ENCODE measurements around the gene AMZ2.

AMZ2 gene

DNA sequence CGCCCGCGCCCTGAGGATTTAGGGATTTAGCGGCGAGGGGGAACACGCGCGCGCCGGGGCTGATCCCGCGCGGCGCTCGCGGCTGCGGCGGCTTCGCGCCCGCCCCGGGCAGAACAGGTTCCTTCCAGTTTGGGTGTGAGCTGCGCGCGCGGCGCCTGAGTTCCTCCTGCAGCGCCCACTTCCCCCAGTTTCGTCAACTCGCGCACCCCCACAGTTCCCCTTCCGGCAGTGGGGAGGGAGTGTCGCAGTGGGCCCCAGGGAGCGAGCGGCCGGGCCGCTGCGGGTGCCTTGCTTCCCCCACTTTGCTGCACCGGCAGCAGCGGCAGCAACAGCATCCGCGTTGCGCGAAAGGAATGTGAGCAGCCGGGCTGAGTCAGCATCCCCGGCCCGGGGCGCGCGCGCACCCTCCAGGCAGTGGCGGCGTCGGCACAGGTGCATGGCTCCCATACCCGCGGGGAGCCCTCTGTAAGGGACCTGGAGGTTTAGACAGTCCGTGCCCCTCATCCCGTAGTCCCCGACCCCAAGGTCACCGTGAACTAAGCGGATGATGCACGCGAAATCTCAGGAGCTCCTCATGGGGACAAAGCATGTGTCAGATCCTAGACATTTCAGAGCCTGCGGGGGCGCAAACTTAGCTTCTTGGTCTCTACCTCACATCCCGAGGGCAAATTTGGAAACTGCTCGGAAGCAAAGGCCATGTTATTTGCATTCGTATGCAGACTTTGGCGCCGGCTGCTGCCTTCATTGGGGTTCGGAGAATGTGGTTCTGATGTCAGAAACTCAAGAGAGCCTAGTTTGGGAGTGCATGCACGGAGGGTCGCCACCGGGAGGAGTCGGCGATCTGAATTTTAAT is 44.2 kb downstream of the AMZ2 start:
- peak; percentile 87 for DNase-seq (ENCODE audit: low read depth, low spot score)

DNA sequence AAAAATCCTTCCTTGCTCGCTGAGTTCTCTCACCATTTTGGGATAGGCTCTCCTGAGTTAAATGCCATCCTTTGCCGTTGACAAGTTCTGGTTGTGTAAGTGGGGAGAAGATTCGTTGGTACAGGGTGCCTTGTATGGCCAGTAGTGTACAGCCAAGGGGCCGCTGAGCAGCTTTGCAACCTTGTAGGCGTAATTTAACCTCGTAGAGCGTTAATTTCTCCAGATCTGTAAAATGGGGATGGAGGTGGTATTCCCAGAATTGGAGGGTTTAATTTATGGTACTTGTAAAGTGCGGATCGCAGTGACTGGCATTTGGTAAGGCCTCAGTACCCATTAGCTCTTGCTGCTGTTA is 44.8 kb downstream of the AMZ2 start:
- DNase-seq (ENCODE audit: low read depth, low spot score): no peak

DNA sequence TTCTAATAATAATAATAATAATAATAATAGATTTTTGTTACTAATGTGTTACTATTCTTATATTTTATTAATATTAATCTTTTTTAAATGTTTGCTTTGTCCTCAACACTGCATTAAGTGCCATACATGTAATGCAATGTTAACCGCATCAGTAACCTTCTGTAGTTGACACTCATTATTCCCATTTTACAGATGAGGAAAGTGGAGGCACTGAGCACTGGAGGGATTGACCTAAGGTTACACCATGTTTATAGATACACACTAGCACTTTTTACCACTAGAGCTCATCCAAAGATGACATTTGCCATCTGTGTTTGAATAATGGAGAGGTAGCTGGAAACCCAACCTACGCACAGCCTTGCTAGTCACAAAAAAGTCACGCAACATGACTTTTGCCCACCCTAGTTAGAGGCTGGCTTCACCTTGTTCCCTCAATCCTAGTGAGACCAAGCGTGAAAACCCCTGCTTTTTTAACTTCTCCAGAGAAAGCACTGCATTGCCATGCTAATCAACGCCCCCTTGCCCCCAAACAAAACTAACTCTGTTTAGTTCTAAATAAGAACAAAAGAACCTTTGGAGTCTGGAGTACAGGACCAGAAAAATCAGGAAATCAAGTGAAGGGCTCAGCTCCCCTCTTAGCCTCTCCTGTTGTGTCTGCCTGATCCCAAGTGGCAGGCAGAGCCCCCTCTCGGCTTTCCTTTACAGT is 45.8 kb downstream of the AMZ2 start:
- no peak for DNase-seq (ENCODE audit: low read depth, low spot score)

DNA sequence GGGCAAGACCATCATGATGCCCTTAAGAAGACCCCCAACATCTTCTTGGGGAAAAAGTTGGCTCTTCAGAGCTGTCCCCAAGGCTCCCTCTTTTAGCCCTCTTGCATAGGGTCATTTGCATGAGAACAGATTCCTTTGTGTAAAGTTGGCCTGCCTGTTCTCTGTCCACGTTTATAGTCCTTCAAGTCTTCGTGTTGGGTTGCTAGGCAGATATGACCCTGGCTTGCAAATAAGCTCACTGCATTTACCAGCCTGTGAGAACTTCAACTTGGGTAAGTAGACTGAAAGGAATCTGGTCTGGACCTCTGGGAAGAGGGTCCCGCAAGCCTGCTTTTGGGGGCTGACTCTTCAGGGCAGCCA is 46.3 kb downstream of the AMZ2 start:
- peak; percentile 24 for DNase-seq (ENCODE audit: low read depth, low spot score)

DNA sequence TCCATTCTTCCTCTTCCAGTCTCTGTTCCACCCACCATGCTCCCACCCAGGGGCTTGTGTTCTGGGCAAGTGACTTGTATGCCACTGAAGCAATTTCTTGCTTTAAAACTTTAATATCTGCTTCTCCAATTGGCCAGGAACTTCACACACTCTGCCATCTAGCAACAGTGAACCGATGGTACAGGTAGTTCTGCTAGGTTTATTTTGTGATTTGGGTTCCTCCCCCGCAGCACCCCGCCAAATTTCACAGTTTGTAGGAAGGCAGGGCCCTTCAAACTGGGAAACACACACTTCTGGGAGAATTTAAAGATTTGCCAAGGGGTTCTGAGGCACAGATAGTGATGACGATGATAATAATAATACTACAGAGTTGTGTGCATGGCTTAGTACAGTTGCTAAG is 46.8 kb downstream of the AMZ2 start:
- DNase-seq (ENCODE audit: low read depth, low spot score): no peak

DNA sequence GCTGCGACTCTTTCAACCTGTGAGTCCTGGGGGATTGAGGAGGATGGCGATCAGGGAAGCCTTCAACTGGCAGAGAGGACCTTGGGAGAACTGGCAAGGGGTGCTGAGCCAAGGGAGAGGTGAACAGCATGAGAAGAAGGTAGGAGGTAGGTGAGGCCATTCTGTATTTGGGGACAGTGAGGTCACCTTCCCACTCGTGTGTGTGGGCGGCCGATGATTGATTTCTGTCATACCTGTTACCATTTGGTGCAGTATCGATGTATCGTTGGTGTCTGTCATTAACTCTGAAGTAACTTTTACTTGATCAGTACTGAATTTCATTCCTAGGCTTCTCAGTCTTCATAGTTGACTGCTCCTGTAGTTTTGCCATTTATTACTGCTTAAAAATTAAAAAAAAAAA is 47.2 kb downstream of the AMZ2 start:
- no peak for DNase-seq (ENCODE audit: low read depth, low spot score)

DNA sequence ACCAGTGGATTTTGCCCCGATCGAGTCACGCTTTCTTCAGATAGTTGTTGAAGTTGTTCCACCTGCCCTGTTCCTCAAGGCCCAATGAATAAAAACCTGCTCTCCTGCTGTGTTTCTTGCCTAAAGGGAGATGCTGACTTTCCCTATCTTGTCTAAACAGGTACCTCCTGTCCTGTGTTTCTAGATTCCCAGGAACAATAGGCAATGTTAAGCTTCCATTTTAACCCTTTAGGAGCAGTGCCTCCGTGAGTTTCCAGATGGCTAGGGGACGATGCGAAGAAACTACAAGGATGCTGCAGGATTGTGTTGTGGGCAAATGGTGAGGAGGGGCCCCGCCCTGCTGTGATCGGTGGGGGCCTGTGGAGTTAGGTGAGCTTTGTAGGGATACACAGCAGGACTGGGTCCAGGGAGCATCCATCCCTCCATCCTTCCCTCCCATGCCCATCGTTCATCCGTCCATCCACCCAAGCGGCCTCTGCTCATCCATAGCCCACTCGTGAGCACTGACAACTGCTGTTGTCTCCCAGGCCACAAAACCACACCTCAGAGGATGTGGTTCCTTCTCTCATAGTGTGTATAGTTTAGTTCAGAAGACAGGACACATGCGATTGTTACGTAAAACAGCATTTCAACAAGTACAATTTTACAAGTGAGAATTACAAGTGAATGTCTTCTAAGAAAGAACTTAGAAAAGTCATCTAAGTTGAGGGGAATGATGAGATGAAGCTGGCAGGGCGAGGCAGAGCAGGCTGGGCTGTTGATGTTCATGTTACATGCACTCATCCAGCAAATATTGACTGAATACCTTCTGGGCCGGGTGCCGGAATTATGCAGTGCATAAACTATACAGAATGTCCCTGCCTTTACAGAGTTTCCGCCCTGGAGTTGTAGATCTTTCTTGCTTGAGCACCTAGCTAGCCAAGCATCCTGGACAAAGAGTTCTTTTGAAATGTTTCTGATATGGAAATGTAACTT is 48.7 kb downstream of the AMZ2 start:
- DNase-seq (ENCODE audit: low read depth, low spot score): no peak

DNA sequence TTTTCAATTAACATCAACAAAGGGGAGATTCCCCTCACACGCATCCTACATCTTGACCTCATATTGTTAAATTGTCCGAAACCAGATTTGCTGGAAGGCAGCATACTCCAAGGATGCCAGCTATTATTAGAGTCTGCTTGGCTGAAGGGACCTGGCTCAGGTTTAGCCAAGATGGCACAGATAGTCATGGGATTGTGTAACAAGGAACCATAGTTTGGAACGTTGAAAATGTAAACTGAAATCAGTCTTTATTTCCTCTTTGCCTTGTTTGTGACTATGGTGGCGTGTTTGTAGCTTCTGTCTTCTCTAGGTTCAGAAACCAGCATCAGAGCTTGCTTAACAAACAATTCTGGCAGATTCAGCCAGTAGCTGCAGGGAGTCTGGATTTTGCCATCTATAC is 49.4 kb downstream of the AMZ2 start:
- no peak for DNase-seq (ENCODE audit: low read depth, low spot score)

DNA sequence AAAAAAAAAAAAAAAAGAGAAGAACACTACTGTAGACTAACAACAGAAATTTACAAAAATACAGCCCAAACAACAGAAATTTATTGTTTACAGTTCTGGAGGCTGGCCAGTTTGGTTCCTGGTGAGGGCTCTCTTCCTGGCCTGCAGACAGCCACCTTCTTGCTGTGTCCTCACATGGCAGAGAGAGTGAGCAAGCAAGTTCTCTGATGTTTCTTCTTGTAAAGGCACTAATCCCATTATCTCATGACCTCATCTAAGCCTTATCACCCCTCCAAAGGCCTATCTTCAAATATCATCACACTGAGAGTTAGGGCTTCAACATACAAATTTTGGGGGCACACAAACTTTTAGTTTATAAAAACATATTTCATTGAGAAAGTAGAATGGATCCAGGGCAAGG is 50.8 kb downstream of the AMZ2 start:
- no peak for DNase-seq (ENCODE audit: low read depth, low spot score)

DNA sequence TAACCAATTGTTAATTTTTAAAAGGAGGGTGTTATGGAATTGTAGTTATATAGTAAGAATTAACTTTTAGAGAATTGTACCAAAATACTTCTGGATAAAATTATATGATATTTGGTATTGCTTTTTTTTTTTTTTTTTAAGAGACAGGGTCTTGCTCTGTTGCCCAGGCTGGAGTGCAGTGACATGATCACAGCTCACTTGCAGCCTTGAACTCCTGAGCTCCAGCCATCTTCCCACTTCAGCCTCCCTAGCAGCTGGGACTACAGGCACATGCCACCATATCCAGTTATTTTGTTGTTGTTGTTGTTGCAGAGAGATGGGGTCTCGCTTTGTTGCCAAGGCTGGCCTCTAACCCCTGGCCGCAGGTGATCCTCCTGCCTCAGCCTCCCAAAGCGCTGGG is 52.0 kb downstream of the AMZ2 start:
- DNase-seq (ENCODE audit: low read depth, low spot score): no peak

DNA sequence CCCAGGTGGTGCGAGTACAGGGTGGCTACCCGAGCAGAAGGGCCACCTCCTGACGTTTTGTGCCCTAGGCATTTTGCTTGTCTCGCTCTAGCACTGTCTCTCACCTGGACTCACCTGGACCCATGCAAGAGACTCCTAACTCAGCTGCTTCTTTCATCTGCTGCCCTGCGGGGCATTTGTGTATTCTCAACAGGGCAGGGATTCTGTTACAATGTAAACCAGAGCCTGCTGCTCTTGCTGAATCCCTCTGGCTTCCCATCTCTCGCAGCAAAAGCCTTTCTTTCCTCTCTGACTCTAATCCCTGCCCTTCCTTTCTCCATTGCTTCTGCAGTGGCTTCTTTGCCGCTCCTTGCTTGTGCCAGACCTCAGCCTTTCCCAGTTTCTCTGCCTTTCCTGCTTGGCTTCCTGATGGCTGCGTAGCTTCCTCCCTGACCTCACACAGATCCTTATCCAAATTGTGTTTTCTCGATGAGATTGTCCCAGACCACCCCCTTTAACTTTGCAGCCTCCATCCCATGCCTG is 53.7 kb downstream of the AMZ2 start:
- no peak for DNase-seq (ENCODE audit: low read depth, low spot score)

DNA sequence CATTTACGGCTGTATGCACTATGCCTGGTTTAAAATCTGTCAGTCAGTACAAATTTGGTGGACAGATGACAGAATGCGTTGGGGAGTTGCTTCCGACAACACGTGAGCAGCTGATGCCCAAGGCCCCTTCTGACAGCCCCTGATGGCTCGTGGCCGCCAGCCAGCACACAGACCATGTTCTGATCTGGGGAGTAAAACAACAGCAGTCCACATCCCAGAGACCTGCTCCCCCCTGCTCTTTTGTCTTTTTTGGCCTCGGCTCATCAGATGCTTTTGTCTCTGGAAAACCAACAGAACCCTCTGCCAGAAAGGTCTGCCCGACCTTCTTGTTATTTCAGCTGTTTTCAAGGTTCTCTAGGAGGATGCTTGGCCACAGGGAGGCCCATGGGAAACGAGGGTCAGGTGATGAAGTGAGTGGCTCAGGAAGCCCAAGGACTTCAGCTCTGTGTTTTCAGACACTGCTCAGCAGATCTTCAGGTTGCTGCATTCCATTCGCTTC is 54.3 kb downstream of the AMZ2 start:
- peak; percentile 36 for DNase-seq (ENCODE audit: low read depth, low spot score)

DNA sequence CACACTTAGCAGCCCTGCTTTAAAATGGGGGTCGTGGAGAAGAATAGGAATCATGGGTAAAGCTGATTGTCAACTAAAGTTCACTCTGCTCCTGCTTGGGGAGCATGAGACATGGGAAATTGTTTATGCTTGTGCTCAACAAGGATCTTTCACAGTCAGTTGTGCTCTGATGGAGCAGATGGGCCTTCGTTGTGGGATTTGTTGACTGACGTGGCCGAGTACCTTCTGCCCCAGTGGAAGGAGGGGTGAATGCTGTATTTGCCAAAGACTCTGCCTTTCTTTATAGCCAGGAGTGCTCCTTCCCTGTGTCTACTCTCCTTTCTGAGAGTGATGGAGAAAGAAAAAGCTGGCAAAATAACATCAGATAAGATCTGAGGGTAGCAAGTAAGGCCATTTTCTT is 54.8 kb downstream of the AMZ2 start:
- no peak for DNase-seq (ENCODE audit: low read depth, low spot score)

DNA sequence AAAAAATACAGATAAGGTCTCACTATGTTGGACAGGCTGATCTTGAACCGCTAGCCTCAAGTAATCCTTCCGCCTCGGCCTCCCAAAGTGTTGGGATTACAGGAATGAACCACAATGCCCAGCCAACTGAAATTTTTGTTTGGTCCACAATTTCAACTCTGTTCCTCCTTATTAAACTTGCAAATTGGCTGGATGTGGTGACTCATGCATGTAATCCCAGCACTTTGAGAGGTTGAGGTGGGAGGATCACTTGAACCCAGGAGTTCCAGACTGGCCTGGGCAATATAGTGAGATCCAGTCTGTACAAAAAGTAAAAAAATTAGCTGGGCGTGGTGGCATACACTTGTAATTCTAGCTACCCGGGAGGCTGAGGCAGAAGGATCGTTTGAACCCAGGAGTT is 56.9 kb downstream of the AMZ2 start:
- no peak for DNase-seq (ENCODE audit: low read depth, low spot score)

DNA sequence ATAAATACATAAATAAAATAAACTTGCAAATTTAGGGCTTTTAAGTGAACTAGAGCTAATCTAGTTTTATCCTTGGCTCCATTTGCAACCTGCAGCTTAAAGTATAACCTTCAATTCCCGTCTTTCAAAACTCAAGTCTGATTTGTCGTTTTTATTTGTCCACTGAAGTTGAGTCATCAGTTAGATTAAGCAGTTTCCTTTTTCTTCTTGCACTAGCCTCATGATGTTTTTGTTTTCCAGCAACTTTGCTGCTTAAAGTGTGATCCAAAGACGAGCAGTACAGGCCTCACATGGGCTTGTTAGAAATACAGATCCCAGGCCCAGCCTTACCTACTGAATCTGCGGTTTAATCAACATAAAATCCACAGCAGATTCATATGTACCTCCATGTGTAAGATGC is 57.3 kb downstream of the AMZ2 start:
- DNase-seq (ENCODE audit: low read depth, low spot score): no peak
